ENCODE data around the gene ADPRHL1.
"Not testable (repeated sequence)": the region's sequence is repeated elsewhere in the genome, so short reads cannot be mapped to it uniquely, and the experiment has no call there.

Gene ADPRHL1

DNA sequence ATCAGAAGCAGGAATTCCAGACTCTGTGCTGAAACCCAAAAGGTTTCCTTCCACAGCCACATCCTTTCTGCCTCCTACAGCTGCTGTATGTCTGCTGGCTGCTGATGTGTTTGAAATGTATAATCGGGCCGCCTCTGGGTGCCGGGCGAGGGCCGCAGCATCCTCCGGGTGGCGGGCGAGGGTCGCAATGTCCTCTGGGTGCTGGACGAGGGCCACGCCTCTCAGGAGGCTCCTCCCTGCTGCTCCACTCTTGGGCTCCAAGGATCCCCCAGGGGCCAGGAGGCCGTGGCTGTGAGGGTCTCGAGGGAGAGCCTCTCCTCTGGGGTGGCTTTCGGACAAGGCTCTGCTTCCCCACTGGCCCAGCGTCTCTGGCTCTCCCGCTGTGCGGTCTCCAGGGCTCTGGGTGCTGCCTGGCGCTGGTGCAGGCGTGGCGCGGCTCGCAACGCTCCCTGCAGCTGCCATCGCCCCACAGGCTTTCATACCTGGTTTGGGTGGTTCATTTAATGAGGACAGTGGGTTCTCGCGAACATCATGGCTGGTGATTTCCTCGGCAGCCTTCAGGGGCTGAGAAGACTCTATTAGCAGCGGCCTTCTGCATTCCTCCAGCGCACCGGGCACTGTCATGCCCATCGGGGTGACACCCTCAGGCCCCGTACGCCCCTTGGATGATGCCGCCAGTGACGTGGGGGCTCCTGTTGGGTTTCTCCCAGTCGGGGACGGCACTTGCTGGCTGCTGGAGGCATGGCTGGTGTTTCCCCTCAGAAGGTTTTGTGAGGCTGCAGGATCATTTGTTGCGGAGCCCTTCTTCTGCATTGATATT, 47.6 kb downstream of the ADPRHL1 start:
- in situ Hi-C loops (cut with HindIII; ENCODE audit: low sequenced_read_pairs): loop anchor here (5.0 kb wide), 1 partner anchor 107 kb away; no protein-coding TSS in a partner anchor

DNA sequence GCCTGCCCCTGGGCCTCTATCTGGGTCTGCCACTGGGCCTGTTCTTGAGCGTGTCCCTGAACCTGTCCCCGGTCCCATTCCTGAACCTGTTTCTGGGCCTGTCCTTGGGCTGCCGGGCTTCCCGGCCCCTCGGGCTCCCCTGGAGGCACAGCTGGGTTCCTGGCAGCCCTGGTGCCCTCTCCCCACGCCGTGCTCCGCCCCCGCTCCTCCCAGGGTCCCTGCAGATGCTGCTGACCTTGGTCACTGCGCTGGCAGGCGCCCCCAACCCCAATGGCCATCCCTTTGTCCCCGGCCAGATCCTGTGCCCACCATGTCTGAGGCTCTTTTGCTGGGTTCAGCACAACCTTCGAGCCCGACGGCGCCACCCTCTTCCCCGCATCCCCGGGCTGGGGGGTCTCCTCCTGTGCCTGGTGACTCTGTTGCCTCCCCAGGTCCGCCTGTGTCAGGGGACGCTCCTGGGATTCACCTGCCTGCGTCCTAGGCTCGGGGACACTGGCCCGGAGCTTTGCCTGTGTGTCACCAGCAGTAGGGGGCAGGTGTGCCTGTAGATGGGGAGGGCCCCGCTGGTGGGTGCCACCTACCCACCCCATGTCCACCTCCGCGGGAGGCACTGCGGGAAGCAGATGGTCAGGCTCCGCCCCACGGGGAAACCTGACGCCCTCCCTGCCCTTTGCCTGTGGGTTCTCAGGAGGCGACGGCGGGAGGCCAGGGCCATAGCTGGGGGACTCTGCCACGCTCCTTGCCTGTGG, 48.4 kb downstream of the ADPRHL1 start:
- in situ Hi-C loops (cut with HindIII; ENCODE audit: low sequenced_read_pairs): loop anchor here (5.0 kb wide), 1 partner anchor 107 kb away; no protein-coding TSS in a partner anchor

DNA sequence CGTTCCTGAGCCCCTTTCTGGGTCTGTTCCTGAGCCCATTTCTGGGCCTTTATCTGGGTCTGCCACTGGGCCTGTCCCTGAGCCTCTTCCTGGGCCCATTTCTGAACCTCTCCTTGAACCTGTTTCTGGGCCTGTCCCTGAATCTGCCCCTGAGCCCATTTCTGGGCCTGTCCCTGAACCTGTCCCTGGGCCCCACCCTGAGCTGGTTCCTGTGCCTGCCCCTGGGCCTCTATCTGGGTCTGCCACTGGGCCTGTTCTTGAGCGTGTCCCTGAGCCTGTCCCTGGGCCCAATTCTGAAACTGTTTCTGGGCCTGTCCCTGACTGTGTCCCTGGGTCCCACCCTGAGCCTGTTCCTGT, 48.9 kb downstream of the ADPRHL1 start:
- in situ Hi-C loops (cut with HindIII; ENCODE audit: low sequenced_read_pairs): no loop called here

DNA sequence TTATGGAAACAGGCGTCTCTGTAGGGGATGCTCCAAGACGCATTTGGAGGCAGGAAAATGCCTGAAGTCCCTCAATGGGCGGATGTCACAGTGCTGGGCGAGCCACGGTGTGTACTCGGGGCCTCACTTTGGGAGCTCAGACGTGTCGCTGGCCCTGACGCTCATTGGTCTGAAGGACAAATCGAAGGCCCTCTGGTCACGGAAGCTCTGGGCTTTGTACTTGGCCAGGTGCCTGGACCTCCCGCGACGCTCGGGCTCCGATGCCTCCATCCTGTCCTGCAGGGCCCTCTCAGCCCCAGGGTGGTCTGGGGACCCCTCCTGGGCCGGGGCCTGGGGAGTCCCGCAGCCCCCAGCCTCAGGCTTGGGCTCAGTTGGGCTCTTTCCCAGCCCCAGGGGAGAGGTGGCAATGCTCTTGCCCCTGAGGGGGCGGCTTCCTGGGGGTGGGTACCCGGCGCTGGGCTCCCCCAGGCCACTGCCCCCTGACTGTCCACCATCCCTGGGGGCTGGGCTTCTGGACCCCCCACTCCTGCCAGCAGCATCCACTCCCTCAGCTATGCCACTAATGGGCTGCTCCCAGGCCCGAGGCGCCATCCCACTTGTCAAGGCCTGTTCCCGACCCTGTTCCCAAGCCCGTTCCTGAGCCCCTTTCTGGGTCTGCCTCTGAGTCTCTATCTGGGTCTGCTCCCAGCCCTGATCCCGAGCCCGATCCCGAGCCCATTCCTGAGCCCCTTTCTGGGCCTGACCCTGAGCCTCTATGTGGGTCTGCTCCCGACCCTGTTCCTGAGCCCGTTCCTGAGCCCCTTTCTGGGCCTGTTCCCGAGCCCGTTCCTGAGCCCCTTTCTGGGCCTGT, 49.8 kb downstream of the ADPRHL1 start:
- in situ Hi-C loops (cut with HindIII; ENCODE audit: low sequenced_read_pairs): no loop called here

DNA sequence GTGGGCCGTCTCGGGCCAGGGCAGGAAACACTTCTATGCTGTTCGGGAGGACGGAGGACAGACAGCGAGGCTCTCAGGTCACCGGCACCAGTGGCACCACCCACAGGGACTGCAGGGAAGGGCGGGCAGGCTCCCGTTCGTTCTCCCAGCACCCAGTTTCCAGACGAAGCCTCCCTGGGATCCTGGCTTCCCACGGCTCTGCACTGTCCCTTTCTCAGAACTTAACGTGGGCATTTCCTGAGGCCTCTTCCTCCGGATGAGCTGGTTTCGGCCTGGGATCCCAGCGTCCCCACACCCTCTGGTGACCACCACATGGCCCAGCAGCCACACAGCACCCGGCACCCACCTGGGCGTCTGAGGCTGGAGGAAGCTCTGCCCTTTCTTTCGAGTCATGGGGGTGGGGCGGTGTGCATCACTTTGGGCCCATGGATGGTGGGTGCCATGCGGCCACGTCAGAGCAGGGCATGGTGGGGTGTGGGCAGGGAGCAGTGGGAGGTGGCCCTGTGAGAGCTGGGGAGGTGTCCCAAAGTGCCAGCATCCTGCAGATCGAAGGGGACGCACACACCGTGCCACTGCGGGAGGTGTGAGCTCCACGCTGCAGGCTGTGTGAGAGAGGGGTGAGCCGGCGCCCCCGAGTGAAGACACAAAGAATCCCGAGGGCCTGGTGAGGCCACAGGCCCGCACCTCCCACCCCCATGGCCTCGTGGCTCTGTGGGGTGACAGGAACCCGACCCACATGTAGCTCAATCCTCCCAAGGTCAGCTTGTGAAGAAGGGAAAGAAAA, 50.6 kb downstream of the ADPRHL1 start:
- in situ Hi-C loops (cut with HindIII; ENCODE audit: low sequenced_read_pairs): no loop called here

DNA sequence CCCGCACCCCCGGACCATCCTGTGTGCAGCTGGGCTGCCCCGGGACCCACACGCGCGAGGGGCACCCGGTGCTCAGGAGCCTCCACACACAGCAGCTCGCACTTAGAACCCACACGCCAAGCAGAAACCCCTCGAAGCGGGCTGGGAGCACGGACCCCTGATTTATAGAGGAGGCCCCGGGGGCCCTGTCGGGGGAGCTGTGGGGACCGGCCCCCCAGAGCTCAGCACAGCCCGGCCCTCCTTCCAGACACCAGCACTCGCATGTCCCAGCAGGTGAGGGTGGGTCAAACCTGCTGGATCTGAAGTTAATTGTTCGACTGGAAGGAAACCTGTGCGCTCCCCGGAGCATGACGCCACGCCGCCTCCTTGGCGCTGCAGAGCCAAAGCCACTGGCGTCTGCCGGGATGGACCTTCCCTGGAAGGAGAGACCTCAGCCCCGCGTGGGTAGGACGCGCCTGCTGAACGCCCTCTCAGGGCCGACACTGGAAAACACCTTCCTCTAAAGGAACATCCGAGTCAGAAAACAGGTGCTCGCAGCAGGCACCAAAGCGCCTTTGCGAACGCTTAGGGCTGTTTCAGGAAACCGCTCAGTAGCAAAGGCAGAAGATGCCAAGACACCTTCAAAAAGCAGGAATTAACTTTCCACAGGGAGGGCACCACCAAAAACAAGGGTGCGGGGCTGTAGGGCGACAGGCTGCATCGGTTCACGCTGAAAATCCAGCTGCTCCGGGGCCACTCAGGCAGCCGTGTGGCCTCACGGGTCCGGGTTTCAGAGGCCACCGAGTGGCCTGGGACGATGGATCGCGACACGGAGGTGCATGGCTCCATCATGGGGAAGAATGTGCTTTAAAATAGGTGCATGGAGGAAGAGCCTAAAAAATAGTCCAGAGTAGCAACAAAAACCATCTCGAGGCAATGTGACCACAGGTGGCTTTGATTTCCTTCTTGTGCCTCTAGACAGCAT, 51.6 kb downstream of the ADPRHL1 start:
- in situ Hi-C loops (cut with HindIII; ENCODE audit: low sequenced_read_pairs): no loop called here

DNA sequence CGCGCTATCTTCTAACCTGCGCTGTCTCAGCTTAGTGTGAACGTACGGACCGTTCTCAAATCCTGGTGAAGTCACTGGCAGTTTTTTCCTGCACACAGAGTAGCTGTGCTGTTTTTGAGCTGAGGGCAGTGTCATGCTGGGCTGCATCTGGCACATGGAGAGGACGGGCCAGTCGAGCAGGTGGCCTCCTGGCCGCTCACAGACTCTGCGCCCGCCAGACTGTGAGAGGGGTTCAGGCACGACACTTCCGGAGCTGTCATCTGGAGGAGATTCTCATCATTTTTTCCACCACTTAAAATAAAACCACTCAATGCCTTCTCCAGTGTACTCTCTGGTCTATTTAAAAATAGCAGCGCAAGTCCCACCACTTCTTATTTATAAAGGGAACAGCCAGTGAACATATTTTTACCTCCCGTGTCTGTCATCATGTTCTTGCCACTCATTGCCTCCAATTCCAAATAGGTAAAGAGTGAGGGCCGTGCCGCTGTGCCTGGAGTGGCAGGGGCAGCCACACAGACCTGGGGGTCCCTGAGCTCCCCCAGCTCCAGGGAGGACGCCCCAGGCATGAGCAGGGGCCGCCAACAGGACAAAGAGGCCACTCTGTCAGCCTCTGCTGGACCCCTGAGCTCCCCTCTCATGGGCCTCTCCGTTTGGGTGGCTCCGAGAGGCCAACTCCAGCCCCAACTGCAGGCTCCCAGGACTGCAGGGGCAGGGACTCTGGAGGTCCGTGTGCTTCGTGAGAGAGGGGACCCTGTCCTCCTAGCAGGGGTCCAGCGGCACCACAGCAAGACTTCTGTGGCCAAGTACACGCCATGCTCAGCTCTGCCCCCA, 52.5 kb downstream of the ADPRHL1 start:
- in situ Hi-C loops (cut with HindIII; ENCODE audit: low sequenced_read_pairs): no loop called here

DNA sequence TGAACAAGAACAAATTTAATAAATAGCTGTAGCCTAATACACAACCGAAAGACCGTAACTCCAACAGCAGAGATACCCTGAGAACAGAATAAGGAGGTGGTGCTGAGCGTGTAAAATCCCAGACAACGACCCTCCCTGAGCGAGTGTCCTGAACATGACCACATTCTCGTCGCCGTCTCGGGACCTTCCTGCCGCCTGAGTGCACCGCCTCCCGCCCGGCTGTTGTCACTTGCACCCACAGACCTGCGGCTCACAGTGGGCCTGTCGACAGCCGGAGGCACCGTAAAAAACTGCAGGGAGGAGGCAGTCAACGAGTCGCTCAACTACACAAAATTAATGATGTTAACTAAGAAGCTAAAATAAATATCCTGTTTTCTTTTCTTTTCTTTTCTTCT, 53.5 kb downstream of the ADPRHL1 start:
- in situ Hi-C loops (cut with HindIII; ENCODE audit: low sequenced_read_pairs): loop anchor here (5.0 kb wide), 1 partner anchor 43 kb away; no protein-coding TSS in a partner anchor

DNA sequence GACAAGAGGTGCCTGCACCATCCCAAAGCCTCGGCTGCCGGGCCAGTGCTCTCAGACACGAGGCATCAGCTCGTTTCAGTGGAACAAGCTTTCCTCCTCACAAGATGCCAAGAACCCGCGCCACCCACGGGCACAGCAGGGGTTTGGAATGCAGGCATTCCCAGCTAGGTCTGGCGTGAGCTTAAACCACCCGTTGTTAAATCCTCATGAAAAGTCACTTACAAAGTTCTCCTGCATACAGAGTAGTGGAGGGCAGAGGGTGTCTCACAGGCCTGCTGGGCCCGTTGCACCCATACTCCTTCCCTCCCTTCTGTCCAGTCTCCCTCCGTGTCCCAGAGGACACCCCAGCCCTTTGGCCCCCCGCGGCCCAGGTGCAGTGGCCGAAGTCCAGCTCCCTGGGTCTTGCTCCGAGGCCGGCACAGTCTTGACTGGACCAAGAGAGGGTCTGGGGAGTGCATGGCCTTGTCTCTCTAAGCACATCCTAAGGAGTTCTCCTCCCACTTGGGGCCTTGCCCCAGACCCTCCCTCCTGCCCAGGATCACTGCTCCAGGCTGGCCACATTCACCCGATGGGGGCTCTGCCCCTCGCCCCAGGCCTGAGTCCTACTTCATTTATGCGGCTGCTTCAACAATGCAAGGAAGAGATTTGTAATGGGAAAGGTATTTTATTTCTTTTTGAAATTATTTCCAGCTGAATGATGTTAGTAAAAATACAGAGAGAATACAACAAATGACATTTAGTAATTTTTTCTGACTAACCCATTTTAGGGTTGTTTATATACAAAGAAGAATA, 54.1 kb downstream of the ADPRHL1 start:
- in situ Hi-C loops (cut with HindIII; ENCODE audit: low sequenced_read_pairs): loop anchor here (5.0 kb wide), 1 partner anchor 43 kb away; no protein-coding TSS in a partner anchor

DNA sequence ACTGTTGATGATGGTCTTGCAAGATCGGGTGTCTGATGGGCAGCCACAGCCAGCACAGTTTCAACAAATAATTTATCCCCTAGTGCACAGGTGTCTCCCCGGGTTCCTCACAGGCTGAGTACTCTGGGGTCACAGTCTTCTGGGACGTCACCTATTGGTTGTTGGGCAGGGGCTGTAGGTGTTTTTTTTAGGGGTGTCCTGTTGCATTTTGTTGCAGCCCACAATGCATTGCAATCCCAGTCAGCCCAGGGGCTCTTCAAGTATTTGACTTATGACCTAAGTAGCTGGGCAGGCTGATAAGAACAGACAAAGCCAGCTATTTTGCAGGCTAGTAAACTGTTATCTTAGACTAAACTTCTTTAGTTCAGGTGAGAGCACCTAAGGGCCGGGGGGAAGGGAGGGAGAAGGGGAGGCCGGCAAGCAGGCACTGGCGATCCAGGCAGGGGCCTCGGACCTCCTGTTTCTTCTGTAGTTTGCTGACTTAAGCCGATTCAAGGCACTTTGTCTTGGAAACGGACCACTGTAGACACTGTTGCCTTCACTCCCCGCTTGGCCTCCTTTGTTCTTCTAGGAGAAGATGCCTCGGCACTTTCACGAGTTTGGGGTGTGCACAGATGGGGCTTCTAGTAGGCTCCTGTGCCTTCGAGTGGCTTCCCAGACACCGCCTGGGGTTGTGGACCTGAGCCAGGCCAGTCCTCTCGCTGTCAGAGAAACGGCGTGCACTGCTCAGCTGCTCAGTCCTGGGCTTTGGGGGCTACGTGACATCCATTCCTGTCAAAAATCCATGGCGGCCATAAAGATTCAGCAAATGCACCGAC, 55.5 kb downstream of the ADPRHL1 start:
- in situ Hi-C loops (cut with HindIII; ENCODE audit: low sequenced_read_pairs): loop anchor here (5.0 kb wide), 1 partner anchor 44 kb away; no protein-coding TSS in a partner anchor

DNA sequence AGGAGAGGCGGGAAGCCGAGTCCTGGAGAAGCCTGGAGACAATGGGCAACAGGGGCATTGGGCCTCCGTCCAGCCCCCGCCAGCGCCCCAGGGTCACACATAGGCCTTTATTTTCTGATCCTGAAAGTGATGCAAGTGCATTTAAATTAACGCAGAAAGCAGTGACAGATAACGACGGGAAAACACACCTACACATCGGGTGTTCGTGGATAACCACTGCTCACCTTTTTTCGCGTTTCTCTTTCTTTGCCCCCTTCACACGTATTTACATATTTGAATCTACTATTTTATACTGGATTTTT, 59.0 kb downstream of the ADPRHL1 start:
- in situ Hi-C loops (cut with HindIII; ENCODE audit: low sequenced_read_pairs): loop anchor here (5.0 kb wide), 1 partner anchor 68 kb away; no protein-coding TSS in a partner anchor

DNA sequence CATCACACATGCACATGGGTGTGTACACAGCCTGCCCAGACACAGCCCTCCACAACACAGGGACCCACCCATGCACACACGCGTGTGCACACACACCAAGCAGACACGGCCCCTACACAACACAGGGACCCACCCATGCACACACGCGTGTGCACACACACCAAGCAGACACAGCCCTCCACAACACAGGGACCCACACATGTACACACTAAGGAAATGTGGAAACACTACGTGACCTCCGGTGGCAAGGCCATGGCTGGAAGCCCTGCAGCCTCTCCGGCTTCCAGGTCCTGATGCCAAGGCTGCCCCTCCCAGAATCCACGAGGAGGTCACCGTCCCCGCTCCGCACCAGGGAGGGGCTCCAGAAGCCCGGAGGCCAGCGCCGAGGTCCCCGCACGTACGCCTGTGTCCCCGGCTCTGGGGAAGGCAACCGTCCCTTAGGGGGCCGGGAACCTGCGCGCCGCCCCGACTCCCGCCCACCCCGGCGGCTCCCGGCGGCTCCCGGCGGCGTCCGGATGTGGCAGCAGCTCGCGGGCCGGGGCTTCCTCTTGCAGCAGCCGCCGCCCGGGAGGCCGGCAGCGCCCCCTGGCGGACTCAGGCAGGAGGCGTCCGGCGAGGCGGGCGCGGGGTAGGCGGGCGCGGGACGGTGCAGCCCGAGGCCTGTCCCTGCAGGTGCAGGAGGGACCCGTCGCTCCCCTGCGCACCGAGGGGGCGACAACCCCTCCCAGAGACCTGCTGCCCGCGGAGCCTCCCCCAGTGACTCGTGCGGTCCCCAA, 59.5 kb downstream of the ADPRHL1 start:
- in situ Hi-C loops (cut with HindIII; ENCODE audit: low sequenced_read_pairs): loop anchor here (5.0 kb wide), 1 partner anchor 69 kb away; no protein-coding TSS in a partner anchor

DNA sequence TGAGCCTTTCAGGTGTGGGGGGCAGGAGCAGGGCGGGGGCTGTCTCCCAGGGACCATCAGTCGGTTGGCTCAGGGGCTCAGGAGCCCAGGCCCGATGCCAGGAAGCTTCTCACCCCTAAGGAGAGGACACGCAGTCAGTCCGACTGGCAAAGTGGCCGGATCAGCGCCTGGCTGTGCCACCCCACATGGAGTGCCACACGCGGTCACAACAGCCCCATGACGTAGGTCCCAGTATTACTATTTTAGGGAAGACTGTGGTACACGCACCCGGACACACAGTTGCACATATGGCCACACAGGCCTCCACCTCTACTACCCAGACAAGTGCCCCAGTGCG, 60.1 kb downstream of the ADPRHL1 start:
- in situ Hi-C loops (cut with HindIII; ENCODE audit: low sequenced_read_pairs): loop anchor here (5.0 kb wide), 1 partner anchor 69 kb away; no protein-coding TSS in a partner anchor

DNA sequence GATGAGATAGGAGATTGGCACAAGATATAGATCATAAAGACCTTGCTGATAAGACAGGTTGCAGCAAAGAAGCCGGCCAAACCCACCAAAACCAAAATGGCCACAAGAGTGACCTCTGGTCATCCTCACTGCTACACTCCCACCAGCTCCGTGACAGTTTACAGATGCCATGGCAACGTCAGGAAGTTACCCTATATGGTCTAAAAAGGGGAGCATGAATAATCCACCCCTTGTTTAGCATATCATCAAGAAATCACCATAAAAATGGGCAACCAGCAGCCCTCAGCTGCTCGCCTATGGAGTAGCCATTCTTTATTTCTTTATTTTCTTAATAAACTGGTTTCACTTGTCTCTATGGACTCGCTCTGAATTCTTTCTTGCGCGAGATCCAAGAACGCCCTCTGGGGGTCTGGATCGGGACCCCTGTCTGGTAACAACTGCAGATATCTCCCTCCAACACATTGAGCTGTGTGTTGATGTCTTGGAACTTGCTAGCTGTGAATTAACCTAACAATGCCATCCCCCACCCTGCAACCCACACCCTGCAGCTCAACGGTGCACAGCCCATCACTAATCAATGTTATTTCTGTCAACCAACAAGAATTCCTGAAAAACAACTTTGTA, 62.3 kb downstream of the ADPRHL1 start:
- in situ Hi-C loops (cut with HindIII; ENCODE audit: low sequenced_read_pairs): loop anchor here (5.0 kb wide), 1 partner anchor 71 kb away; no protein-coding TSS in a partner anchor

DNA sequence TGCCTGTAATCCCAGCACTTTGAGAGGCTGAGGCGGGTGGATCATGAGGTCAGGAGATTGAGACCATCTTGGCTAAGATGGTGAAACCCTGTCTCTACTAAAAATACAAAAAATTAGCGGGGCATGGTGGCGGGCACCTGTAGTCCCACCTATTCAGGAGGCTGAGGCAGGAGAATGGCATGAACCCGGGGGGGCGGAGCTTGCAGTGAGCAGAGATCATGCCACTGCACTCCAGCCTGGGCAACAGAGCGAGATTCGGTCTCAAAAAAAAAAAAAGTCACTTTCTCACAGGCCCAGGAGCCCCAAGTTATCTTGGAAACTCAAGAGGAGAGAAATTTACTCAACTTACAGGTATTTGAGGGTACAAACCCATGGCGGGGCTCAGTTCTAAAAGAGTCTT, 63.7 kb downstream of the ADPRHL1 start:
- in situ Hi-C loops (cut with HindIII; ENCODE audit: low sequenced_read_pairs): not testable (repeated sequence)

All from endothelial cell of hepatic sinusoid (primary cell).